A673 (cell line): ENCODE results near the gene DGKA. TPM values are rescaled to one million over a fixed set of nuclear protein-coding genes. Genes with fewer than 3 reads are reported as not detected.

Experiments
- BruUV-seq: library from RNA; stranded (reverse); fragments of 400-500 nt; replicated peaks from 2 replicates; lab custom pipeline; 2021; lab: Mats Ljungman, UMichigan
- CTCF ChIA-PET: fragments of 300-600 bp; sonication (Branson Sonifier 250); formaldehyde crosslinking; loops from one replicate; lab custom pipeline; 2022; ENCODE audit warnings: antibody characterized with exemption; lab: Charles Lee
- POLR2A ChIA-PET: fragments of 300-600 bp; sonication (Branson Sonifier 250); formaldehyde crosslinking; loops from one replicate; lab custom pipeline; 2022; ENCODE audit warnings: antibody characterized with exemption; ENCODE audit not compliant: low non-redundant PET; lab: Charles Lee
- DNase-seq: peaks from one replicate; pipeline ENCODE4 v3.0.0-alpha.2; 2015; ENCODE audit warnings: low spot score
- H3K27ac ChIP-seq: fragments of 200-600 bp; sonication (generic); 2 replicates; pipeline ENCODE4 v1.5.1; 2016; ENCODE audit warnings: mixed run types, low read depth, mild to moderate bottlenecking, mixed read lengths, antibody characterized with exemption, low read length; ENCODE audit not compliant: poor library complexity, severe bottlenecking
- H3K27me3 ChIP-seq: fragments of 200-600 bp; sonication (generic); replicated peaks from 2 replicates; pipeline ENCODE4 v1.6.1; 2017; ENCODE audit warnings: mixed run types, low read depth, mild to moderate bottlenecking, mixed read lengths, antibody characterized with exemption, low read length; ENCODE audit not compliant: insufficient read depth, poor library complexity
- H3K36me3 ChIP-seq: fragments of 200-600 bp; sonication (generic); 2 replicates; pipeline ENCODE4 v1.6.1; 2016; ENCODE audit warnings: mixed run types, mild to moderate bottlenecking, mixed read lengths, antibody characterized with exemption, low read length; ENCODE audit not compliant: insufficient read depth, poor library complexity, severe bottlenecking
- H3K4me1 ChIP-seq: fragments of 200-600 bp; sonication (generic); 2 replicates; pipeline ENCODE4 v1.6.1; 2017; ENCODE audit warnings: mixed run types, mild to moderate bottlenecking, mixed read lengths, antibody characterized with exemption, low read length; ENCODE audit not compliant: insufficient read depth, poor library complexity, severe bottlenecking
- H3K4me3 ChIP-seq: fragments of 200-600 bp; sonication (generic); 2 replicates; pipeline ENCODE4 v1.5.1; 2016; ENCODE audit warnings: low read depth, mixed run types, mild to moderate bottlenecking, mixed read lengths, low read length; ENCODE audit not compliant: poor library complexity, severe bottlenecking
- H3K9me3 ChIP-seq: fragments of 200-600 bp; sonication (generic); 2 replicates; pipeline ENCODE4 v1.6.1; 2016; ENCODE audit warnings: mixed run types, low read depth, mild to moderate bottlenecking, mixed read lengths, antibody characterized with exemption, low read length; ENCODE audit not compliant: poor library complexity, severe bottlenecking
- CTCF ChIP-seq: fragments of 300-800, 200-600 bp; sonication (generic); conservative IDR thresholded peaks from 2 replicates; pipeline ENCODE4 v1.5.1; 2017; ENCODE audit warnings: low read depth, mild to moderate bottlenecking, antibody characterized with exemption, low read length, moderate library complexity, mixed read lengths
- EZH2 ChIP-seq: fragments of 200-600 bp; sonication (generic); IDR thresholded peaks from 2 replicates; pipeline ENCODE4 v1.6.1; 2017; ENCODE audit warnings: borderline replicate concordance, low read depth, mild to moderate bottlenecking, mixed read lengths, antibody characterized with exemption, low read length; ENCODE audit not compliant: poor library complexity, severe bottlenecking
- intact Hi-C: fragments of 100-400 bp; cut with micrococcal nuclease; formaldehyde crosslinking; loops from one replicate; pipeline ENCODE4 v1.10.0; 2022; ENCODE audit not compliant: unreplicated experiment
- total RNA-seq: library from RNA; stranded (reverse); gene quantifications from 2 replicates; pipeline ENCODE4 v1.2.3, GENCODE V29; 2021

DGKA gene
- total RNA-seq, 1 experiment from 2014 or later = 10.1 TPM

- no TSS peak for BruUV-seq
- H3K4me3 ChIP-seq = no peak overlapping the region
- TF ChIP-seq CTCF (no peak), EZH2 (no peak)
Measured at GRCh38 chr12:55955344-55955743, 24.4 kb downstream of the DGKA start.

GRCh38 chr12:55955800-55956508, 25.0 kb downstream of the DGKA start:
- CTCF ChIA-PET = interaction anchor here (0.6 to 1.0 kb wide), 2 partner anchors 16 to 214 kb away, joined by 4 to 5 read pairs; no protein-coding TSS in a partner anchor
- intact Hi-C loops = no loop called here
- H3K9me3 ChIP-seq = no peaks in the 10 kb centered on the region
- no peak for DNase-seq
- no peaks in the 10 kb centered on the region for H3K27me3 ChIP-seq
- no peak overlapping the region for H3K4me3 ChIP-seq
- TF ChIP-seq CTCF = no peak; the same call in 1 of the 2 replicates
- TF ChIP-seq EZH2 = no peak
- BruUV-seq = no TSS peak
- no peaks in the 10 kb centered on the region for H3K36me3 ChIP-seq
- POLR2A ChIA-PET = no interaction called here
- no peaks in the 10 kb centered on the region for H3K4me1 ChIP-seq
- no peak overlapping the region for H3K27ac ChIP-seq

More at GRCh38 chr12:55955344-55955743, 24.4 kb downstream of the DGKA start:
- no peaks in the 10 kb centered on the region for H3K9me3 ChIP-seq
- no peak for DNase-seq
- intact Hi-C loops = no loop called here
- H3K4me1 ChIP-seq = no peaks in the 10 kb centered on the region
- POLR2A ChIA-PET = no interaction called here
- no peaks in the 10 kb centered on the region for H3K27me3 ChIP-seq
- H3K36me3 ChIP-seq = no peaks in the 10 kb centered on the region
- no peak overlapping the region for H3K27ac ChIP-seq
- CTCF ChIA-PET = interaction anchor here (0.7 kb wide), 1 partner anchor 92 kb away, joined by 3 read pairs; no protein-coding TSS in a partner anchor

GRCh38 chr12:55957106-55957859, 26.3 kb downstream of the DGKA start:
- no peak overlapping the region for H3K27ac ChIP-seq
- intact Hi-C loops = no loop called here
- H3K36me3 ChIP-seq = no peaks in the 10 kb centered on the region
- H3K9me3 ChIP-seq = no peaks in the 10 kb centered on the region
- H3K4me1 ChIP-seq = no peaks in the 10 kb centered on the region
- no peaks in the 10 kb centered on the region for H3K27me3 ChIP-seq
- no peak overlapping the region for H3K4me3 ChIP-seq
- ChIA-PET CTCF (interaction anchor here (1.0 kb wide), 1 partner anchor 17 kb away, joined by 5 read pairs; no protein-coding TSS in a partner anchor), POLR2A (no interaction called here)
- no TSS peak for BruUV-seq
- no peak for TF ChIP-seq EZH2
- TF ChIP-seq CTCF = no peak
- no peak for DNase-seq
